Measurements from ENCODE around the gene PLXNA1. TPM values are rescaled to one million over a fixed set of nuclear protein-coding genes. Genes with fewer than 3 reads are reported as not detected.

Gene PLXNA1
- polyA plus RNA-seq, 5 donors = 22.8 to 33.2 (median 31.7) TPM

- no peak for DNase-seq
These were observed 30.5 kb upstream of the PLXNA1 start for GRCh38 chr3:126952261-126952982.

DNA sequence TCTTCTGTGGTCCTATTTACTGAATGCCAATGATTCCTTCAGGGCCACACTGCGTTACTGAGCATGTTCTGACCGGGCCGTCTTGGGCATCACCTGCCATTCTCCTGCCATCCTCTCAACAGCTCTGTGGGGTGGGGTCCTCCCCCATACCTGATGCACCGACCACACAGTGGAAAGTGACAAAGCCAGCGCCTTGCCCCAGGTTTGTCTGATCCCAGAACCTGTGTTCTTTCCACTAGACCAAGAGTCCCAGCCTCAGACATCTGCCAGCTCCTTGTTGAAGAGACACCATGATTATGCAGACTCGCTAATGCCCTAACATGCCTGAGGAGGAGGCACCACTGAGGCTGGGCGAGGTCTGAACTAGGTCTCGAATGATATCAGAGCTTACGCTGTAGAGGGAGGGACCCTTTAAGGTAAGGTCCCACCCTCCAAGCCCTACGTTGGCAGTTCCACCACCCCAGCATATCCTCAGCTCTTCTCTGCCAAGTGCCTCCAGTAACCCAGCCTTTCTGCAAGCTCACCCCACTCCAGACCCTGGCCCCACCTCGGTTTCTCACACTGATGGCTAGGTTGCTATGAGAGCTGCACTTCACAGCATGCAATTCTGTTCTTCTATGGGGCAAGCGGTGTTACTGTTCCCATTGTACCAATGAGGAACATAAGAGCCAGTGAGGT, 29.8 kb upstream of the PLXNA1 start:
- DNase-seq = no peak

DNA sequence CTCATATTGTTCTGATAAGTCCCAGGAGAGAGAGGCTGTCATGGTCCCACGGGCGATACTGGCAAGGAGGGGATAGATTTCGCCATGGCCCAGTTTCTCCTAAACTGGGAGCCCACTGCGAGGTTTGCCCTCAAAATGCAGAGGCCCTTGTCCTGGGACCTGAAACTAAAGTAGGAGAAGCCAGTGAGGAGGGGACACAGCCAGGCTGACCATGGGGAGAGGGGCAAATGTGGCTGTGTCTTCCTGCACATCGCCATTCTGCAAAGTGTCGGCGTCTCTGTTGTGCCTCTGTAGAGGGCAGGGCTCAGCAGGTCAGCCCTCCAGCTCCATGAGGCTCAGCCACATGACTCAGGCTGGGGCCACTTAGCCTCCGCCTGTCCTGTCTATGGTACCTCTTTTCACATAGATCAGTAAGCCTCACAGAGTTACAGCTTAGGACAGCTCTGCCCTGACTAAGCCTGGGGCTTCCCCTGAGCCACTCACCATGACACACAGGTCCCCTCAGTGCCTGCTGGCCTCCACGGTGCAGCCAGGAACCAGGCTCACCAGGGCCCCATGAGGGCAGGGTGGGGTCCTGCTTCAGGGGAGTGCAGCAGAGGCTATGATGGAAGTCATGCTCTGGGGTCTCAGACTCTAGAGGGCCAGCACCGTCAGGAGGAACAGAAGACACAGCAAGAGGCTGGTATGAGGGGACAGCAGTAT, 28.6 kb upstream of the PLXNA1 start:
- DNase-seq = no peak

GRCh38 chr3:126955004-126955790, 27.7 kb upstream of the PLXNA1 start:
- no peak for DNase-seq

DNA sequence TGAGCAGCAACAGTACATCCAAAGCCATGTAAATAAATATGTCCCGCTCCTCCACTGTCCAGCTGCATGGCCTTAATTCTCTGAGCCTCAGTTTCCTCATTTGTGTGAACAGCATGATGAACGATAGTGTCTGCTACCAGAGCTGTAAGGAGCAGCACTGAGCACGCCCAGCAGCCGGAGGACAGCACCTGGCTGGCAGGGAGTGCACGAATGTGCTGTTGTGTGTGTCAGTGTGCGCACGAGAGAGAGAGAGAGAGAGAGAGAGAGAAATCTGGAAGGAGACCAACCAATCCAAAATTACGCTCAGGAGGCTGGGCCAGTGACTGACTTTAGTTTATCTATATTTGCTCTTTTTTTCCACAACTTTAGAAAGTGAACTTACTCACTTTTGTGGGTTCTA, 26.6 kb upstream of the PLXNA1 start:
- no peak for DNase-seq

DNA sequence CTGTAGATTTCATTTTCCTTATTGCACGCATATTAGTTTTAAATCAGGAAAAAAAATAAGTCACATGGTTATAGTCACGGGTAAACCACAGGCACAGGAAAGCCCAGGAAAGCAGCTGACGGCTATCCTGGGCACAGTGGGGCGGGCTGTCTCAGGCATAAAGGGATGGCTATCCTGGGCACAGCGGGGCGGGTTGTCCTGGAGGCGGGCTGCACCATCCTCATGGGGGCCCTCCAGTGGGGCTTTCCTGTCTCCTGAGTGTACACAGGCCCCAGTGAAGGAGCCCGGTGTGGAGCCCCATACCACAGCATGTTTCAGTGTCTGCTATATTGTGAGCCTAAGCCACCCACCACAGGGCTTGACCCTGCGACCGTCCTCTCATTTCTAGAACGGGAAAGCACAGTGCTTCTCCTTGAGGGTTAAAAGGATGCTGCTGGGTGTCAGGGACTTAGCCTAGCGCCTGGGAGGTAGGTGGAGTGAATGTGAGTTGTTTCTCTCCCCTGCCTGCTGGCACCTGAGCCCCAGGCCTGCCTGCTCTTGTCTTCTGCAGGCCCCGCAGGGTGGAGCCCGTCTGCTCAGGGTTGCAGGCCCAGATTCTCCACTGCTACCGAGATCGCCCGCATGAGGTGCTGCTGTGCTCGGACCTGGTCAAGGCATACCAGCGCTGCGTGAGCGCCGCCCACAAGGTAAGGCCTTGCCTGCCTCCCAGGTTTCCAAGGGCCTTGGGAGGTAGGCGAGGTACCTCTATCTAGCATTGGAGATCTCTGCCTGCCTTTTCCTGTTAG, 25.9 kb upstream of the PLXNA1 start:
- no peak for DNase-seq

- no peak for DNase-seq
These were observed 24.9 kb upstream of the PLXNA1 start for GRCh38 chr3:126957776-126958637.

GRCh38 chr3:126958638-126959085, 24.3 kb upstream of the PLXNA1 start:
- no peak for DNase-seq

- DNase-seq = no peak
These were observed 23.6 kb upstream of the PLXNA1 start for GRCh38 chr3:126959136-126959920.

- no peak for DNase-seq
These were observed 22.9 kb upstream of the PLXNA1 start for GRCh38 chr3:126959921-126960603.

DNA sequence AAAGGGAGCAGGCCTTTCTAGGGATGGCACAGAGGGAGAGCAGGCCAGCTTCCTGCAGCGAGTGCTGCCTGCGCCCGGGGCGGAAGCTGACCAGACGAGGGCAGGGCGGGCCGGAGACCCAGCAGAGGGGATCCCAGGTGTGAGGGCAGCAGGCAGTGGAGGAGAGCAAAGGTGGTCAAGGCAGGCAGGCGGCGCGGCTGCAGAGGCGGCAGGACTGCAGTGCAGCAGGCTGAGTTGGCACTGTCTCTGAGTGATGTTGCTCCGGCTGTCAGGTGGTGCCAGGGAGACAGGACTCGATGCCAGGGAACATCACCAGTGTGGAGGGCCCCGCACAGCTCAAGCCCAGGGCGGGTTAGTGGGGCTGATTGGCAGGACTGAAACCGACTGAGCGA, 22.3 kb upstream of the PLXNA1 start:
- DNase-seq = no peak

DNA sequence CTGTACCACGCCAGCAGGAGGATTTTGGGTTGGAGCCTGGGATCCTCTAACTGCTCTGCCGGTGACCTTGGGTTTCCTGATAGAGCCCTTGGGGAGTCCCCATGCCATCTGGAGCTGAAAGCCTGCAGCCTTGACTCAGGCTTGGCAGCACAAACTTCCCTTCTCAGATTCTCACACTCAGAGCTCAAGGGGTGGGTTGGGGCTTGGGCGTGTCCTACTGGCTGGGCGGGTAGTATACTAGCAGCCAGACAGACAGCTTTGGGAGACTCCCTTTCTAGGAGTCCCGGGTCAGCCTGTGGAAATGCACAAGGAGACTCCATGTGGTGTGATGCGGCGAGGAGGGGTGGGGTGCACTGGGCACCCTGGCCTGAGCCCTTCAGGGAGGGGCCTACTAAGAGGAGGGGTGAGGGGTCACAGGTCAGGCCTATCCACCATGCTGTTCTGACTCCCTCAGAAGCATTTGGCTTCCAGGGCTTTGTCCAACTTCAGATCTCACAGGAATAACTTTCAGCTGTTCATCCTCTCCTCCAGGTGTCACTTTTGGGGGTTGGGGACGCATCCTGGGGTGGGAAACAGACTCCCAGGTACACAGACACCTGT, 21.6 kb upstream of the PLXNA1 start:
- no peak for DNase-seq

GRCh38 chr3:126961791-126962461, 21.0 kb upstream of the PLXNA1 start:
- DNase-seq = no peak

DNA sequence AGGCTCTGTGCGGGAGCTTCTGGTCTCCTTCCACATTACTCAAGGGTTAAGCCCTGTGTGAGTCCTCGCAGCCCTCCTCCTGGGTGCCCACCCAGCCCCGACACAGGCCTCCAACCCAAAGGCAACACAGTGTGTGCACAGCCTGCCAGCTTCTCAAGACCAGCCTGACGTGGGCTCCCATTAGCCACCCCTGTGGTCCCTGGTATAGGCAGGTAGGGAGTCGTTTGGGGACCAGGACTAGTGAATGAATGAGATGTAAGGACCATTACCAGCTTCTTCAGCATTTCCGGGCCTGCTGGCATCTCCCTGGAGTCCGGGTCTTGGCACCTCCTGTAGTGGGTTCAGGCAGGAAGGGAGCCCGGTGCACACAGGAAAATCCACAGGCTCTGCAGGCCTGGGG, 20.2 kb upstream of the PLXNA1 start:
- DNase-seq = no peak

- DNase-seq = no peak
These were observed 19.4 kb upstream of the PLXNA1 start for GRCh38 chr3:126963261-126964190.

GRCh38 chr3:126964261-126964660, 18.7 kb upstream of the PLXNA1 start:
- no peak for DNase-seq

DNA sequence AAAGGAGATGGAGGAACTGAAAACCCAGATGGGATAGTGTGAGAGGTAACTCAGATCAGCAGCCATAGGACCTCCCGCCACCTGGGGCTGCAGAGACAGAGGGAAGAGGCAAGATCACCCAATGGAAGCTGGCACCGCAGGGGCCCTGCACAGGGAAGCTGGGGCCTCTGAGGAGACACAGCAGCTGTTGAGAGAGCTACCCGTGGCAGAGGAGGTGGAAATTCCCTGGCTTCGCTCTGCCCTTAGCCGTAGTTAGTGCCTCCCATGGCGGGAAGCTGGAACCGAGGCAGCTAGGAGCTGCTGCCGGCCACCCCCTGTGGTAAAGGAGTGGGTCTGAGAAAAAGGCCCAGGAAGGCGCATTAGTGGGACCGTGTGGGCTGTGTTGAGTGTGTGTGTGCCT, 18.0 kb upstream of the PLXNA1 start:
- no peak for DNase-seq
